ENCODE measurements around the gene BNIP5. TPM values are rescaled to one million over a fixed set of nuclear protein-coding genes. Genes with fewer than 3 reads are reported as not detected.

BNIP5 gene
- total RNA-seq, 2 experiments from 2014 or later = not detected

GRCh38 chr6:36313649-36313936 is 23.1 kb downstream of the BNIP5 start:
- no peak overlapping the region for H3K27ac ChIP-seq (ENCODE audit: low read depth, low read length, poor library complexity, severe bottlenecking)
- CTCF ChIA-PET (ENCODE audit: unreplicated experiment) = no interaction called here
- H3K4me2 ChIP-seq (ENCODE audit: low read length) = peak overlapping the region; percentile 52
- H3K9me2 ChIP-seq (ENCODE audit: insufficient read depth, low read length) = no peaks in the 10 kb centered on the region
- no peak overlapping the region for H3K4me3 ChIP-seq (ENCODE audit: low read depth, low read length, poor library complexity, severe bottlenecking)
- BruUV-seq (replicated peaks) = no TSS peak
- no peaks in the 10 kb centered on the region for H3K9me3 ChIP-seq (ENCODE audit: low read length)
- H3K79me2 ChIP-seq (ENCODE audit: insufficient read depth, low read depth, low read length) = no peaks in the 10 kb centered on the region
- intact Hi-C loops (cut with micrococcal nuclease; ENCODE audit: unreplicated experiment) = no loop called here
- peak overlapping the region; percentile 91 for H2AFZ ChIP-seq (ENCODE audit: low read length)
- no peaks in the 10 kb centered on the region for H4K20me1 ChIP-seq (ENCODE audit: insufficient read depth, low read length)
- H3K4me1 ChIP-seq (ENCODE audit: insufficient read depth, low read length, poor library complexity, severe bottlenecking) = peaks cover 19% of the 10 kb centered on the region
- no peaks in the 10 kb centered on the region for H3K36me3 ChIP-seq (ENCODE audit: insufficient read depth, low read length)
- POLR2A ChIA-PET = interaction anchor here (0.6 kb wide), 1 partner anchor 178 kb away, joined by 3 read pairs; no protein-coding TSS in a partner anchor
- TF ChIP-seq CTCF (conservative IDR thresholded peaks at IDR 0.05; ENCODE audit: low read length) (no peak), EZH2phosphoT487 (IDR thresholded peaks at IDR 0.05; ENCODE audit: borderline replicate concordance, low read depth, low read length) (no peak)
- DNase-seq (ENCODE audit: low spot score) = no peak

- TF ChIP-seq CTCF (conservative IDR thresholded peaks at IDR 0.05; ENCODE audit: low read length) = no peak
- no peak for TF ChIP-seq EZH2phosphoT487 (IDR thresholded peaks at IDR 0.05; ENCODE audit: borderline replicate concordance, low read depth, low read length)
- ChIA-PET CTCF (ENCODE audit: unreplicated experiment) (no interaction called here), POLR2A (interaction anchor here (0.7 kb wide), 1 partner anchor 15 kb away, joined by 3 read pairs; no protein-coding TSS in a partner anchor)
- Histone ChIP-seq H3K27ac (ENCODE audit: low read depth, low read length, poor library complexity, severe bottlenecking) (no peak overlapping the region), H3K4me3 (ENCODE audit: low read depth, low read length, poor library complexity, severe bottlenecking) (peak overlapping the region; percentile 6), H3K9me3 (ENCODE audit: low read length) (no peaks in the 10 kb centered on the region), H4K20me1 (ENCODE audit: insufficient read depth, low read length) (no peaks in the 10 kb centered on the region), H3K79me2 (ENCODE audit: insufficient read depth, low read depth, low read length) (no peaks in the 10 kb centered on the region), H3K4me2 (ENCODE audit: low read length) (peak overlapping the region; percentile 52), H2AFZ (ENCODE audit: low read length) (peak overlapping the region; percentile 91), H3K9me2 (ENCODE audit: insufficient read depth, low read length) (no peaks in the 10 kb centered on the region), H3K4me1 (ENCODE audit: insufficient read depth, low read length, poor library complexity, severe bottlenecking) (peaks cover 19% of the 10 kb centered on the region), H3K36me3 (ENCODE audit: insufficient read depth, low read length) (no peaks in the 10 kb centered on the region)
- DNase-seq (ENCODE audit: low spot score) = peak; percentile 33
- BruUV-seq (replicated peaks) = no TSS peak
- intact Hi-C loops (cut with micrococcal nuclease; ENCODE audit: unreplicated experiment) = no loop called here
Observed at GRCh38 chr6:36312854-36313648, 23.6 kb downstream of the BNIP5 start.

GRCh38 chr6:36309900-36310299 is 26.8 kb downstream of the BNIP5 start:
- no peaks in the 10 kb centered on the region for H3K9me2 ChIP-seq (ENCODE audit: insufficient read depth, low read length)
- ChIA-PET CTCF (ENCODE audit: unreplicated experiment) (no interaction called here), POLR2A (no interaction called here)
- H2AFZ ChIP-seq (ENCODE audit: low read length) = no peak overlapping the region
- no peaks in the 10 kb centered on the region for H3K36me3 ChIP-seq (ENCODE audit: insufficient read depth, low read length)
- no peaks in the 10 kb centered on the region for H3K79me2 ChIP-seq (ENCODE audit: insufficient read depth, low read depth, low read length)
- H4K20me1 ChIP-seq (ENCODE audit: insufficient read depth, low read length) = no peaks in the 10 kb centered on the region
- no peak overlapping the region for H3K27ac ChIP-seq (ENCODE audit: low read depth, low read length, poor library complexity, severe bottlenecking)
- BruUV-seq (replicated peaks) = no TSS peak
- no peak overlapping the region for H3K4me2 ChIP-seq (ENCODE audit: low read length)
- no peak for DNase-seq (ENCODE audit: low spot score)
- intact Hi-C loops (cut with micrococcal nuclease; ENCODE audit: unreplicated experiment) = no loop called here
- no peaks in the 10 kb centered on the region for H3K9me3 ChIP-seq (ENCODE audit: low read length)
- TF ChIP-seq CTCF (conservative IDR thresholded peaks at IDR 0.05; ENCODE audit: low read length) = no peak
- no peak for TF ChIP-seq EZH2phosphoT487 (IDR thresholded peaks at IDR 0.05; ENCODE audit: borderline replicate concordance, low read depth, low read length)
- no peak overlapping the region for H3K4me3 ChIP-seq (ENCODE audit: low read depth, low read length, poor library complexity, severe bottlenecking)
- H3K4me1 ChIP-seq (ENCODE audit: insufficient read depth, low read length, poor library complexity, severe bottlenecking) = peaks cover 19% of the 10 kb centered on the region
